T-helper 2 cell (primary cell): ENCODE measurements around the gene SAMD4A.

Experiments used
- DNase-seq, 5 experiments: peaks; one replicate each; pipeline versions ENCODE4 v3.0.0 to v3.0.0-alpha.2; 2012 to 2022

The SAMD4A gene

GRCh38 chr14:54706769-54707168 is 139.8 kb downstream of the SAMD4A start:
- no peak for DNase-seq

GRCh38 chr14:54708161-54708560 is 141.2 kb downstream of the SAMD4A start:
- no peak for DNase-seq

DNA sequence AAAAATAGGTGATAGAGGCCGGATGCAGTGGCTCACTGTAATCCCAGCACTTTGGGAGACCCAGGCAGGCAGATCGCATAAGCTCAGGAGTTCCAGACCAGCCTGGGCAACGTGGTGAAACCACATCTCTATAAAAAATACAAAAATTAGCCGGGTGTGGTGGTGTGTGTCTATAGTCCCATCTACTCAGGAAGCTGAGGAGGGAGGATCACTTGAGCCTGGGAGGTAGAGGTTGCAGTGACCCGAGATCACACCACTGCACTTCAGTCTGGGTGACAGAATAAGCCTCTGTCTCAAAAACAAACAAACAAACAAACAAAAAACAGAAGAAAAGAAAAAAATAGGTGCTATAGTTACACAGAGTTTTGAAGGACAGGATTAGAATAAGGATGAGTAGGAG is 142.1 kb downstream of the SAMD4A start:
- DNase-seq, result no peak

DNA sequence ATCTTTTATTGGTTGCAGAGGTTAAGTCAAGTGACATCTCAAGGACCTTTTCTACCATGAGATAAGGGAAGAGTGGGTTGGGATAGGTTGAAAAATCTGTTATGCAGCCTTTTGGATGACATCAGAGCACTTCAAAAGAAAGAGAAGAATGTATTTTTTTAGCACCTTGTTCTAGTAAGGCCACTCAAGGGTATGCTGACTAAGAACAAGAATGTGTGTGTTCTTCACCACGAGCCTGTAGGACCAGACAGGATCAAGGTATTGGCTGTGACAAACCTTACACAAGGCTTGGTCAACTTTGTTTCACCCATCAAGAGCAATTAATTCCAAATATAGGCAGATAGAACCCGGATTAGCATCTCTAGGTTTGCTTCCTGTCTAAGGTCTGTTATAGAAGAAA is 142.5 kb downstream of the SAMD4A start:
- peak in 1 of 5 experiments; percentile 90 for DNase-seq

DNA sequence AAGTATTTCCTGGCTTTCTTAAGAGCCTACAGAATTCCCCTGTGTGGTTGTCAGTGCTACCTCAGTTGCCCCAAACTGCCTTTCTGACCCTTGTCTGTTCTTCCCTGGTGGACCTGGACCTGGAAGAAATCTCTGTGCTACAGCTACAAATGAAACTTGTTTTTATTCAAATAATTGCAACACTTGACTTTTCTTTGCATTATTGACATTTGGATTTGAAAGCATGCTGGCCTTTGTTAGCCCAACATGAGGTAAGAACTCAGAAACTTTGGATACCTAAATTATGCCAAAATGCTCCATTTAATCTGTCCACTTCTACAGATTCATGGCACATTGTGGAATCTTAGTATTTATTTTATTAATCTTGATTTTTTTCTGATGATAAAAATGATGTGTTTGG is 142.9 kb downstream of the SAMD4A start:
- no peak for DNase-seq

DNA sequence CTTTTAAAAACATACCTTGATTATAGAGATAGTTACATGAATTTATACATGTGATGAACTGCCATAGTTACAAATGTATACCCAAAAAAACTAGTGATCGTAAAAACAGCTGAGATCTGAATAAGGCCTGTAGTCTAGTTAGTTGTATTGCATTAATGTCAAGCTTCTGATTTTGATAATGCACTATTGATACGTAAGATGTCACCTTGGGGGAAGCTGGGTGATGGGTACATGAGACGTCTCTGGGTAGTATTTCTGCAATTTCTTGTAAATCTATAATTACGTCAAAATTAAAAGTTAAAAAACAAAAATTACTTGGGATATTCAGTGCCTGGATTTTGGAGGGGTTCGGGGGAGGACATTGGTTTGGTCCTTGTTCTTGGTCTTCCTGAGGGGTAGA is 144.4 kb downstream of the SAMD4A start:
- no peak for DNase-seq

DNA sequence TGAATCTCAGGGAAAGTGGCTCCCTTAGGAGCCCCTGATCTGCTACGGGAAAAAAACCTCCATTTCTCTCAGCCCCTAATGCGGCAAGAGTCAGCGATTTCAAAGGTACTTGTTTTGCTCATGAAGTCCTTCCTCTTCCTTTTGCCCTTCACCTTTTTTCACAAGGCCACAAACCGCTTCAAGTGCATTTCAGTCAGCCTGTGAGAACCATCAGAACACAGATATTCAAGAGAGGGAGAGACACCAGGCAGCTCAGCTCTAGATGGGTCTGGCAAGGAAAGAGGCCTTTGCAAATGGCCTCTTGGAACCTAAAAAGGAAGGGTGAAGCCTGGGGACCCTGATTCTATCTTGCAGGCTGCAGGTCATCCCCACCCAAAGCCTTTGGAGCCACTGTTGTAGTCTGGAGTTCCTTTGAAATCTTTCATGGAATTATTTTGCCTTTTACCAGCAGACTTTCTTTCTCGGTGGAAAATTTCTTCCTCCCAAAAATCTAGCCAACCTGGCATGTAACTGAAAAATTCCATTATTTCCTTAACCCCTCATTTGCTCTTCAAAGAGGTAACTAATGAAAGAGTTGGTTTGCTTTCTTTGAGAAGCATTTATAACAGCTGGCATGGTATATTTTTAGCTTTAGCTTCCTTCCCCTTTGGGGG is 145.0 kb downstream of the SAMD4A start:
- DNase-seq, result peak in 1 of 5 experiments; percentile 71

DNA sequence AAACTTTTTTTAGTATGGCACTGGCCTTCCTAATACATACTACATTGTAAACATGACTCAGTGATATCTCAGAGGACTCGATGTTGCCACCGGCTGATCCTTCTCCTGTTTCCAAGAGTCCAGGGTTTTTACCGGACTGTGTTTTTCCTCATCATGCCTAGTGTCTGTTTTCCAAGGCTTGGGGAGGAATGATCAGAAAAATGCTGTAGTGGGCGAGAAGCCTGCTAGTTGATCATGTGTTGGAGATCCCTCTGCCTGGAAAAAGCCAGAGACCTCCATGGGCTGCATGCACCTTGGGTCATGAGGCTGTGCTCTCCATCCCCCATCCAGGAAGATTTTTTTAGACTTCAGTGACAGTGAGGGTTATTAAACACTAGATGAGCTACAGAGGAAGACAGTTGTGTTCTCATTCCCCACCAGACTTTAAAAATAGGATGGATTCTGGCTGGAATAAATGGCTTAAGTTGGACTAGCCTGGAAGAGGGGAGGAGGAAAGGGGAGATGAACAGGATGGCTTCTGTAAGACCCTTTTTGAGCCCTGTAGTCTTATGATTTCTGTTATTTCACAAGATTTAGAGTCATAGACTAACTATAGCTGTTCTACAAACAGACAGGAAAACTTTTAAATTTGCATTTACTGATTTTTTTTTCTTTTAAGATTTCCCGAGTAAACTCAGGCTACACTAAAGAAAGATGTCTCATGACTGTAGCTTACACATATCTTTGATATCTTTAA is 145.7 kb downstream of the SAMD4A start:
- DNase-seq, result no peak

DNA sequence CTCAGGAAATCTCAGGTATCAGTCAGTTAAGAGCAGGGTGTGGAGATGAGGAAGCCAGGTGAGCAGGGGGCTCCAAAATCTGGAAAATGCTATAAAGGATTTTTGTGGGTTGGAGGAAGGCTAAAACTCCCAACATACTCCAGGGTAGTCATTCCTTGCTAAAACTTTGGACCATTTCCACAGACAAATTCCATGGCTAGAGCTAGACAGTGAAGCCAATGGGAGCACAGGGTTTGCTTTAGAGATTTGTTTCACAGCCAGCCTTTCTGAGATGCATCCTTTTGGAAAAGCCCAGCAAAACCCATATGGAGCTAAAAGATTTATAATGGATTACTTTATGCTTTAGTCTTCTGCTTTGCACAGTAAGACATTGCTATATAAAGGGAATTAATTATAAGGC is 146.5 kb downstream of the SAMD4A start:
- DNase-seq, result no peak

- DNase-seq, result no peak
These were observed 148.3 kb downstream of the SAMD4A start for GRCh38 chr14:54715239-54715638.

DNA sequence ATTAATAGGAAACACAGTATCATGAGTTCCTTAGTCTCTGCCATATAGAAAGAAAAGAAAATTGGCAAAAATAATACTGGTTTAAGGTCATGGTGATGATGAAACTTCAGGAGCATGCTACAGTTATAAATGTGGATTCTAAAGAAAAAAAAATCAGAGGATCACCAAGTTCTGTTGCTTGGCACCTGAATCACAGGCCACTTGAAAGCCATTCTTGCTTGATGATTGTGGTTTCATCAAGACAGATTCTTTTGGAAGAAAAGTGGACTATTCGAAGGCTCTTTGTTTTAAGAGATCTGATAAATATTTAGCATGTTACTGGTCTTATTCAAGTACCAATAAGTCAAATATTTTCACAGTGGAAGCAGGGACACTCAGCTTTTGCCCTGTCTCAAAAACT is 148.9 kb downstream of the SAMD4A start:
- no peak for DNase-seq

DNA sequence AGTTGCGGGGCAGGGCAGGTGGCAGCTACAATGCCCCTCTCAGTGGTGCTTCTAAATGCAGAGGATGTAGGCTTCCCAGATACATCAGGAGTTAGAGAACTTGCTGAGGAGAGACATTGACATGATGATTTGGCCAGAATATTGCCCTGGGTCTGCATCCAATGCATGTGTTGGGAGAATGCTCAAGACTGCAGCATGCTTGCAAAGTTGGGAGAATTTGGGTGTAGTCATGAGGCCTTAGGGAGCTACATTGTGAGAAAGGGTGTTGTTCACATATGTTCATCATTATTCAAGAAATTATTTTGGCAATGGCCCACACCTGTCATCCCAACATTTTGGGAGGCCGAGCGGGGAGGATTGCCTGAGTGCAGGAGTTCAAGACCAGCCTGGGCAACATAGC is 149.9 kb downstream of the SAMD4A start:
- no peak for DNase-seq

- DNase-seq, result no peak
These were observed 151.1 kb downstream of the SAMD4A start for GRCh38 chr14:54718046-54718445.

DNA sequence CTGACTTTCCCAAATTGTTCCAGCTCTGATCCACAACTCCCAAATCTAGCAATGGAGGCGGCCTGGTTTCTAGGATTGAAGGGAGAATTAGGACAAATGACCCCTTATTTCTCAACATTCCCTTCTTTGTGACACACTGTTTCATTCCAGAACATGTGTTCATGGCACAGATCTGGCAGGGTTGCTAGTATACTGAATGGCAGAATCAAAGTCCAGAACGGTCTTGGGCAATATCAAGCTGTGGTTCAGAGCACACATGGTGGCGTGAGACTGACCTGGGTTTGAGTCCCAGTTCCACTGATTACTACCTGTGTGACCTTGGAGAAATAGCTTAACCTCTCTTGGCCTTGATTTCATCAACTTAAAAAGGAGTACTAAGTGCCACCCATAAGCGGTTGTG is 152.5 kb downstream of the SAMD4A start:
- DNase-seq, result no peak

DNA sequence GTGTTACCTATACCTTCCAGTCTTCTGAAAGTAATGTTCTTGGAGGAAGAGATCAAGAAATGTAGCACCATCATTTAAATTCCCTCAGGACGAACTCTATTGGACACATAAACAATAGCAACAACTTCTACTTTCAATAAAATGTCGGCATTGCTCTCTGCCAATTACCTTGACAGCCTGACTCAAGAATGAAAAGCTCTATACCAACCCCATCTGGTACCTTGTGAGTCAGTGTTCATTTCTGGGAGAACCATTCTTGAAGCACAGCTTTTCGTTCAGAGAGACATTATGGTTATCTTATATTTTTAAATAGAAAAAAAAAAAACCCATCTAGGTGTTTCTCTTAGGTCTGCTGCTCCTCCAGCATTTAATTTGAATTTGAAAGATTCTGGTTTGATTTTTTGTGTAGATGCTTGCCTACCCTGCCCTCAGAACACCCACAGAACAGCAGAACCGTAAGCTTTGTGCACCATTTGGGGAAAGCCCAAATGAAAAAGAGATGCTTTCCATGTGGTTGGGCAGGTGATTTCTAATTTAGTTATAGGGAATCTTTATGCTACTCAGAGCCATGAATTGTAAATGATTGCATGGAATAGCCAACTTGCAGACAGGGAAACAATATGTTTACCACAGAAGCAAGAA is 156.0 kb downstream of the SAMD4A start:
- peak in 1 of 5 experiments; percentile 74 for DNase-seq

GRCh38 chr14:54724123-54724522 is 157.2 kb downstream of the SAMD4A start:
- no peak for DNase-seq

GRCh38 chr14:54724676-54725325 is 157.9 kb downstream of the SAMD4A start:
- DNase-seq, result no peak

DNA sequence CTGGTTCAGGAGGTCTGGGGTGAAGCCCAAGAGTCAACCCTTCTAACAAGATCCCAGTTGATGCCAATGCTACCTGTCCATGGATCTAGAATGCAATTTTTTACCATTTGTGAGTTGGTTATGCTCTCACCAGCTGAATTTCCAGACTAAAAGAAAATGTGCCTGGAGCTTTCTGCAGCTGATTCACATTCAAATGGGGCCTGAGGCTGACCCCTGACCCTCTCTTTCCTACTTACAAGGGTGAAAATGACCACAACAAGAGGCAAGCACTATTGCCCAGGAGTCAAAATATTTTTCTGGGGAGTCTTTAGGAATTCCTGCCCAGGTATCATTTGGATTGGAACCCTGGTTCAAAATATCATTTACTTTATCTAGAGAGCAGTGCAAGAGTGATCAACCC is 159.1 kb downstream of the SAMD4A start:
- no peak for DNase-seq

- DNase-seq, result no peak
These were observed 161.0 kb downstream of the SAMD4A start for GRCh38 chr14:54727929-54728328.

GRCh38 chr14:54728700-54729527 is 162.0 kb downstream of the SAMD4A start:
- no peak for DNase-seq

DNA sequence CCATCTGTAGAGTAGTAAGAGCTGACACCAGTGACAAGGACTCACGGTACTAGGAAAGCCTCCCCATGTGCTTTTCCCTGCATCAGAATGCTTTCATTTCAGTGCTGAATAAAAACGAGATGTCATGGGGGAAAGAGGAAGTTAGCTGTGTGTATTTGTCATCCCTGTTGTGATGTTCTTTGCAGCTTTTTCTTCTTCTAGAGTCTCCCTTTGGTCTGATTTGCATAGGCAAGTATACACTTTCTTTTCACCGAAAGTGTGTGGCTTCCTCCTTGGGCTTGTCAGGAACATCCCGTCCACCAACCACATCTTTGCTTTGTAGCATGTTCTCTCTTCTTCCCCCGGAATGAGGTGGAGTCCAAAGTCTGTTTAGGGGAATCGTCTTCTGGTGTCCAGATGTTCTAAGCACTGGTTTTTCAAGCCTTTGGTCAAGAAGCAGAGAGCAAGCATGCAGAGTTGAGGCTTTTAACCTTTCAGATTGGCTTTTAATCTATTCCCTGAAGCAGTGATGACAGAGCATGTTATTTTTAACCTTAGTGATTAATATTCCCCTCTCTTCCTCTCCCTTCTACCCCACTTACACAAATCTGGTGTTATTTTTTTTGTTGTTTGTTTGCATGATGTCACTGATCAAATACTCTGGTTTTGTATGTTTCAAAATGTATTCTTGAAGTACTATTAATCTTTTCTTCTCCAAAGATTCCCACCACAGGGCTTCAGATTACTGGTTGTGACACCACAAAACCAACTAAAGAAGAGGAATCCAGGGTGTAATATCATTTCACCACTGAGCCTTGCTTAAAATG is 163.4 kb downstream of the SAMD4A start:
- peak in 1 of 5 experiments; percentile 87 for DNase-seq

DNA sequence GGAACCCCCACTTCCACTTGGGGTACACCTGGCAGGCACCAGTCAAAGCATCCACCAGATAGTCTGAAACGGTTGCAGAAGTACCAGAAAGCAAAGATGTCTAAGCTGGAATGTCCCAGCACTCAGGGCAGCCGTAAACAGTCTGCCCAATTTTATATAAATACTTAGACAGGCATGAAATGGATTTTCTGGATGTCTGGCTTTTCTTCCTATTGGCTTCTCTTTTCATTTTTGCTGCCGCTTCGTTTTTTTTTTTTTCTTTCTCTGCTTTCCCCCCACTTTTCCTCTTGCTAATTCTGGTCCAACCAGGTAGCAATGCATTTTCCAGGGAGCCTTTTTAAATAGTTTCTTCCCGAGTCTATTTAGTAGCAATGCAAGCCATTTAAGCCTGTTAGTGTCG is 168.0 kb downstream of the SAMD4A start:
- no peak for DNase-seq
